ENCODE results near the gene POU2AF1.

The POU2AF1 gene

DNA sequence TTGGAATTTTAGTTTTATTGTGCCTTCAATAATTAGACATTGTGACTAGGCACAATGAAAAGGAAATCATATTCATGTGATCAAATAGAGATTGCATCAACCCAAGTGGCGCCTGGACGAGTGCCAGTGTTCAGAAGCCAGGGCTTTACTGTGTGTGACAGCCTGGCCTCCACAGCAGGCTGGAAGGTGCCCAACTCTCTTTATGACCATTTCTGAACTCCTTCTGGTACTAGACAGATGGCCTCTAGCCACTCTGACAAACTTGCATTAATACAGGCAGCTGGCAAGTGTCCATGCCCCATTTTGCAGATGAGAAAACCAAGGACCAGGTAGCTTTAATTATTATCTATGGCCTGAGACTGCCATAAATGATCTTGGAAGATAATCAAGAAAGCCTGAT, 8.3 kb upstream of the POU2AF1 start:
- H2AFZ ChIP-seq: no peak overlapping the region
- no peaks in the 10 kb centered on the region for H3K9me3 ChIP-seq (ENCODE audit: control insufficient read depth, low read length)

DNA sequence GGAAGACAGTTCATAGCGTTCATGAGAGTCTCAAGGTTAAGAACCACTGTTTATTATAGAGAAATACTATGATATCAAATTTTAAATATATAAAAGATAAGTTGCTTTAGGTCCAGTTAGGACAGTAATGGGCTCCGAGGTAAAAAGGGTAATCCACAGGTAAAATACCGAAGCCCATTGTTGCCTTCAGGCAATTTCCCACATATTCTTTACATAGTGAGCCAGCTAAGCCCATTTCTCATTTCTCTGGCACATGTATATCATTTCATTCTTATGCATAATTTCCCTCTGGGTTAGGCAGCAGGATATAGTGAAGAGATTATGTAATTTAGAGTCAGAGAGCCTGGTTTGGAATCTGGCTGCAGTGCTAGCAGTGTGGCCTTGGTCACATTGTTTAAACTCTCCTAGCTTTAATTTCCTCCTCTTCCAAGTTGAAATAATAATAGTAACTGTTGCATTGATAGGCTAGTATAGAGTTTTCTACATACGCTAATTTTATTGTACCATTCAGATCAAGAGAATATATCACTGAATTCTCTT, 7.6 kb upstream of the POU2AF1 start:
- TF ChIP-seq, protein P1, sequence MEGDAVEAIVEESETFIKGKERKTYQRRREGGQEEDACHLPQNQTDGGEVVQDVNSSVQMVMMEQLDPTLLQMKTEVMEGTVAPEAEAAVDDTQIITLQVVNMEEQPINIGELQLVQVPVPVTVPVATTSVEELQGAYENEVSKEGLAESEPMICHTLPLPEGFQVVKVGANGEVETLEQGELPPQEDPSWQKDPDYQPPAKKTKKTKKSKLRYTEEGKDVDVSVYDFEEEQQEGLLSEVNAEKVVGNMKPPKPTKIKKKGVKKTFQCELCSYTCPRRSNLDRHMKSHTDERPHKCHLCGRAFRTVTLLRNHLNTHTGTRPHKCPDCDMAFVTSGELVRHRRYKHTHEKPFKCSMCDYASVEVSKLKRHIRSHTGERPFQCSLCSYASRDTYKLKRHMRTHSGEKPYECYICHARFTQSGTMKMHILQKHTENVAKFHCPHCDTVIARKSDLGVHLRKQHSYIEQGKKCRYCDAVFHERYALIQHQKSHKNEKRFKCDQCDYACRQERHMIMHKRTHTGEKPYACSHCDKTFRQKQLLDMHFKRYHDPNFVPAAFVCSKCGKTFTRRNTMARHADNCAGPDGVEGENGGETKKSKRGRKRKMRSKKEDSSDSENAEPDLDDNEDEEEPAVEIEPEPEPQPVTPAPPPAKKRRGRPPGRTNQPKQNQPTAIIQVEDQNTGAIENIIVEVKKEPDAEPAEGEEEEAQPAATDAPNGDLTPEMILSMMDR (IDR thresholded peaks at IDR 0.05): no peak
- Histone ChIP-seq H3K27me3 (ENCODE audit: control insufficient read depth, insufficient read depth, low read length) (no peaks in the 10 kb centered on the region), H3K4me3 (ENCODE audit: low read depth, low read length) (no peak overlapping the region), H3K9ac (no peak overlapping the region), H2AFZ (no peak overlapping the region), H3K4me1 (no peaks in the 10 kb centered on the region), H3K27ac (no peak overlapping the region), H3K79me2 (no peaks in the 10 kb centered on the region), H3K4me2 (ENCODE audit: low read length) (no peak overlapping the region), H3K9me3 (ENCODE audit: control insufficient read depth, low read length) (no peaks in the 10 kb centered on the region), H3K36me3 (ENCODE audit: control insufficient read depth, insufficient read depth, low read length) (no peaks in the 10 kb centered on the region)

More for the DNA sequence above, 8.3 kb upstream of the POU2AF1 start:
- Histone ChIP-seq H3K4me3 (ENCODE audit: low read depth, low read length) (no peak overlapping the region), H3K27ac (no peak overlapping the region), H3K36me3 (ENCODE audit: control insufficient read depth, insufficient read depth, low read length) (no peaks in the 10 kb centered on the region), H3K9ac (no peak overlapping the region), H3K79me2 (no peaks in the 10 kb centered on the region), H3K4me1 (no peaks in the 10 kb centered on the region), H3K4me2 (ENCODE audit: low read length) (no peak overlapping the region), H3K27me3 (ENCODE audit: control insufficient read depth, insufficient read depth, low read length) (no peaks in the 10 kb centered on the region)
- TF ChIP-seq, protein P1 (IDR thresholded peaks at IDR 0.05): no peak

DNA sequence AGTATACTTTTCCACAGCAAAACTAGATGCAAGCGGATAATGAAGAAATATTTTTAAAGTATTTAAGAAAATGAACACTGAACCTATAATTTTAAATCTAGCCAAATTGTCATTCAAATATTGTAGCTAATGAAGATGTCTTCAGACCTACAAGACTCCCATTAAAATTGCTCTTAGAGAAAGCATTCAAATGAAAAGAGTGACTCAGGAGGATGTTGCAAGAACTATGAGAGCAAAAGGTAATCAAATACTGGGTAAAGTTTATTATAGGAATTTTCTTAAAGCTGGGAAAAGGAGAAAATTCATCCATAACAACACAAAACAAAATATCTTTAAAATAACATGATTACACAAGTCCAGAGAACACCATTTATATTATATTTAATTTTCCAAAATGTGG, 5.4 kb upstream of the POU2AF1 start:
- no peak overlapping the region for H3K4me3 ChIP-seq (ENCODE audit: low read depth, low read length)
- TF ChIP-seq, protein P1 (IDR thresholded peaks at IDR 0.05): no peak
- no peaks in the 10 kb centered on the region for H3K9me3 ChIP-seq (ENCODE audit: control insufficient read depth, low read length)
- H3K27ac ChIP-seq: no peak overlapping the region
- H3K9ac ChIP-seq: no peak overlapping the region
- no peak overlapping the region for H2AFZ ChIP-seq
- H3K36me3 ChIP-seq (ENCODE audit: control insufficient read depth, insufficient read depth, low read length): no peaks in the 10 kb centered on the region
- no peaks in the 10 kb centered on the region for H3K4me1 ChIP-seq
- no peaks in the 10 kb centered on the region for H3K27me3 ChIP-seq (ENCODE audit: control insufficient read depth, insufficient read depth, low read length)
- no peaks in the 10 kb centered on the region for H3K79me2 ChIP-seq
- no peak overlapping the region for H3K4me2 ChIP-seq (ENCODE audit: low read length)

DNA sequence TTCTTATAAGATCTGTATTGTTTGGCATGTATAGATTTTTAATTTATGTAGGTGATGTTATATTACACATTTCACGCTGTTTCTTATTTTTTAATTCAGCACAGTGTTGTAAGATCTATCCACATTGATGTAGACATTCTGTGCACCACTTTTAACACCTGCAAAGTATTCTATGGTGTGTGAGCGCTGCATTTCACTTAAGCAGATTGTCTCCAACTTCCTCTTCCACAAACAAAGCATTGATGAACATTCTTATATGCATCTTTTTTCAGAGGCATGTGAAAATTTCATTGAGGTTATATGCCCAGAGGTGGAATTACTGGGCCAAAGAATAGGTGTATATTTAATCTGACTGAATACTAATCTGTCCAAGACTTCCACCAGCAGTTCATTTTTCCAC, 3.4 kb upstream of the POU2AF1 start:
- TF ChIP-seq, protein P1 (IDR thresholded peaks at IDR 0.05): no peak
- Histone ChIP-seq H3K9me3 (ENCODE audit: control insufficient read depth, low read length) (no peaks in the 10 kb centered on the region), H2AFZ (no peak overlapping the region), H3K27me3 (ENCODE audit: control insufficient read depth, insufficient read depth, low read length) (no peaks in the 10 kb centered on the region), H3K36me3 (ENCODE audit: control insufficient read depth, insufficient read depth, low read length) (no peaks in the 10 kb centered on the region), H3K27ac (no peak overlapping the region), H3K4me1 (no peaks in the 10 kb centered on the region), H3K9ac (no peak overlapping the region), H3K4me3 (ENCODE audit: low read depth, low read length) (no peak overlapping the region), H3K79me2 (no peaks in the 10 kb centered on the region), H3K4me2 (ENCODE audit: low read length) (no peak overlapping the region)

DNA sequence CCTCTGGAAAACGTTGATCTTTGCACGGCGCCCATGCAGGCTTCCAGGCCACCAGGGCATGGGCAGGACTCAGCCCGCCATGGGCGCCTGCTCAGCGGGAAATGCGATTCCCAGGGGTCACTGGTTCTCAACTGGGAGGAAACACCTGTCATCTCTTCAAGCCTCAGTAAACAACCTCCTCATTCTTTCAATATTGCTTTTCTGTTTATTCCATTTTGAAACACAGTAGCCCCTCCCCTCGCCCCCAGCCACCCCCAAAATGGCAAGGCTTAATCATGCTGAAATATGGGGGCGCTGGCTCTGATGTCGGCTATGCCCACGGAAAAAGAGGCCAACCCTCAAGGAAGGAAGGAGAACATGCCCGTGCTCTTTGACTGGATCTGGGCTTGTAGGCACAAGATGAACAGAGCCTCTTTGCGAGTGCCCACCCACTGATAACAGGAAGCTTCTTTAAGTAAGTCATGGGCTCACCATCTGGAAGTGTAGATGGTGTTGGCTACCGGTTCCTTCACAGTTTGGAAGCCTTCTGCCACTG, 594 bp upstream of the POU2AF1 start:
- no peaks in the 10 kb centered on the region for H3K9me3 ChIP-seq (ENCODE audit: control insufficient read depth, low read length)
- H3K36me3 ChIP-seq (ENCODE audit: control insufficient read depth, insufficient read depth, low read length): no peaks in the 10 kb centered on the region
- TF ChIP-seq, protein P1 (IDR thresholded peaks at IDR 0.05): no peak
- H2AFZ ChIP-seq: no peak overlapping the region
- H3K27me3 ChIP-seq (ENCODE audit: control insufficient read depth, insufficient read depth, low read length): no peaks in the 10 kb centered on the region
- H3K4me2 ChIP-seq (ENCODE audit: low read length): no peak overlapping the region
- no peak overlapping the region for H3K9ac ChIP-seq
- no peaks in the 10 kb centered on the region for H3K79me2 ChIP-seq
- H3K27ac ChIP-seq: no peak overlapping the region
- peaks cover 2% of the 10 kb centered on the region for H3K4me1 ChIP-seq
- no peak overlapping the region for H3K4me3 ChIP-seq (ENCODE audit: low read depth, low read length)
